ENCODE results near the gene METTL24. TPM values are rescaled to one million over a fixed set of nuclear protein-coding genes. Genes with fewer than 3 reads are reported as not detected.

Gene METTL24
- total and polyA plus RNA-seq, 2 donors (not counting 1 experiment from before 2014, with no cell fraction given) = 0.18 to 2.6 TPM

DNA sequence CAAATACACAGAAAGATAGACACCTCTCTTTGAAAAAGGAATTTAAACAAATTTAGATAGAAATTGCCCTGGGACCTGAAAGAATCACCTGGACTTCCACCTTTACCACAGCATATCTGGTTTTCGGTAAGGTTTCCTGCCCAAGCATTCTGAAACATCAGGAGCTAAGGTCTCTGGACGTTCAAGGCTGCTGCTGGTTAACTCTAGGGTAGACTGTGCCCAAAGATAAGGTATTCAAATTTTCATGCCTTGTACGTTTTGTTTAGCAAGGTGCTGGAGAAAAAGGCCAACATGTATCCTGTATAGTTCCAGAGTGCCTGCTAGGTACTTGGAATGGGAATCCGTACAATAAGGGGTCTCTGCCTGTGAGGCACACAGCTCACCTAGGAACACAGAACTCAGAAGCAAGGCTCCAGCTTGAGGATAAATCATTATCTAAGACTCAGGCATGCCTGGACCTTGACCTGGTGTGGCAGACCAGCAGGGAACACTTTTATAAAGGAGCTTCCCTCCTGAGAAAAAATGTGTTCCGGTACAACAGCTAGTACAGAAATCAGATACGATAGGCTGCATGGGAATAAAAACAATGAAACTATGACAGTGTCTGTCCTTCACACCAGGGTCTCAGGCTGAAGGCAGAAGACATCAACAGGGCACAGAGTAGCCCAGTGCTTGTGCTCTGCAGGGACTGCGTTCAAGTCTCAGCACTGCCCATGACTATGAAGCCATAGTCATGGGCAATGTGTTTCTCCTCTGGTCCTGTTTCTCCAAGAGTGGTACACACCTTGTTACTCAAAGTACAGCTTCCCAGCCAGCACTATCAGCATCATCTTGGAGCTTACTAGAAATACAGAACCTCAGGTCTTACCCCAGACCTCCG lies 70.4 kb downstream of the METTL24 start:
- TF ChIP-seq, protein P1, sequence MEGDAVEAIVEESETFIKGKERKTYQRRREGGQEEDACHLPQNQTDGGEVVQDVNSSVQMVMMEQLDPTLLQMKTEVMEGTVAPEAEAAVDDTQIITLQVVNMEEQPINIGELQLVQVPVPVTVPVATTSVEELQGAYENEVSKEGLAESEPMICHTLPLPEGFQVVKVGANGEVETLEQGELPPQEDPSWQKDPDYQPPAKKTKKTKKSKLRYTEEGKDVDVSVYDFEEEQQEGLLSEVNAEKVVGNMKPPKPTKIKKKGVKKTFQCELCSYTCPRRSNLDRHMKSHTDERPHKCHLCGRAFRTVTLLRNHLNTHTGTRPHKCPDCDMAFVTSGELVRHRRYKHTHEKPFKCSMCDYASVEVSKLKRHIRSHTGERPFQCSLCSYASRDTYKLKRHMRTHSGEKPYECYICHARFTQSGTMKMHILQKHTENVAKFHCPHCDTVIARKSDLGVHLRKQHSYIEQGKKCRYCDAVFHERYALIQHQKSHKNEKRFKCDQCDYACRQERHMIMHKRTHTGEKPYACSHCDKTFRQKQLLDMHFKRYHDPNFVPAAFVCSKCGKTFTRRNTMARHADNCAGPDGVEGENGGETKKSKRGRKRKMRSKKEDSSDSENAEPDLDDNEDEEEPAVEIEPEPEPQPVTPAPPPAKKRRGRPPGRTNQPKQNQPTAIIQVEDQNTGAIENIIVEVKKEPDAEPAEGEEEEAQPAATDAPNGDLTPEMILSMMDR (conservative IDR thresholded peaks at IDR 0.05 in 1 of 2, IDR thresholded peaks at IDR 0.05 in 1 of 2; ENCODE audit: low read depth in 1 of 2, low read length in 2 of 2) = no peak
- TF ChIP-seq EZH2 (IDR thresholded peaks at IDR 0.05; ENCODE audit: low read length, missing control alignments) = no peak
- Histone ChIP-seq H3K36me3 (ENCODE audit: control insufficient read depth, insufficient read depth, low read length) (no peaks in the 10 kb centered on the region), H3K4me3 (replicated peaks in 1 of 4; ENCODE audit: control extremely low read depth in 1 of 4, insufficient read depth in 1 of 4, low read depth in 3 of 4, low read length in 4 of 4) (no peak overlapping the region), H4K20me1 (ENCODE audit: control insufficient read depth, extremely low read depth, insufficient read depth, low read length) (no peaks in the 10 kb centered on the region), H3K4me2 (ENCODE audit: extremely low read depth, insufficient read depth, low read length) (no peak overlapping the region), H3K4me1 (ENCODE audit: control insufficient read depth, extremely low read depth, insufficient read depth, low read length) (no peaks in the 10 kb centered on the region), H2AFZ (ENCODE audit: low read length) (no peak overlapping the region), H3K27me3 (ENCODE audit: control insufficient read depth, insufficient read depth, low read length) (no peaks in the 10 kb centered on the region), H3K9ac (ENCODE audit: insufficient read depth, low read length) (no peak overlapping the region), H3K79me2 (ENCODE audit: control insufficient read depth, insufficient read depth, low read length) (no peaks in the 10 kb centered on the region), H3K27ac (ENCODE audit: insufficient read depth, low read length) (no peak overlapping the region), H3K9me3 (ENCODE audit: control insufficient read depth, insufficient read depth, low read depth, low read length) (no peaks in the 10 kb centered on the region)
- DNase-seq (ENCODE audit: low read depth in 2 of 2) = no peak

DNA sequence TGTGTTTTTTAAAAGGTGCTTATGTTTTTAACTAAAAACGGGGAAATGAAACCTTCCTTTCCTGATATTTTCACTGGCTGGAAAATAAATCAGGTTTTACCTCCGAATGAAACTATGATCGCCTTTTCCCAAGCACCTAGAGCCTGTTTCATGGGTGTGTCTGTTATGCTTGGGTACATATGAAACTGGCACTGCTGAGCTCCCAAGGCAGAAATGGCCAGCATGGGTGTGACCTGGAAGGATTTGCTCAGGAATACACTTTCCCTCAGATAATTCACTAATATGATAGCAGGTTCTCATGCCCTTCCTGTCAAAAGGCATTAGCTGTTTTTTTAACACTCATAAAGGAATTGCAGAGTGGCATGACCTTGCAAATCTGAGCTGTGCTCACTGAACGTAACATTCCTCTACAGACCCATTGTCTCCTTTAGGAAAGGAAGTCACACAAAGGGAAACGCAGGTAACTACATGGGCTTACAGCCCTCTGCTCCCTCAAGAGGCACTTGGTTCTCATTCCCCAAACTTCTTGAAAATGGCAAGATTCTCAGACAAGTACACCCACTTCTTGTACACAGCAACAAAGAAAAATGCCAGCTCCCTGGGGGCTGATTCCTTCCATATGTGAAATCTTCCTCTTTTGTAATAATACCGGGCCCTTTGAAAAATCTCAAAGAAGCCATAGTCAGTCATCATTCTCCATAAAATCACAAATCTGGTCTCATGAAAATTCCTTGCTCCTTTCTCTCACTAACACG lies 72.7 kb downstream of the METTL24 start:
- DNase-seq (ENCODE audit: low read depth in 2 of 2) = no peak
- no peak overlapping the region for H3K27ac ChIP-seq (ENCODE audit: insufficient read depth, low read length)
- H3K27me3 ChIP-seq (ENCODE audit: control insufficient read depth, insufficient read depth, low read length) = no peaks in the 10 kb centered on the region
- H3K9me3 ChIP-seq (ENCODE audit: control insufficient read depth, insufficient read depth, low read depth, low read length) = no peaks in the 10 kb centered on the region
- no peaks in the 10 kb centered on the region for H4K20me1 ChIP-seq (ENCODE audit: control insufficient read depth, extremely low read depth, insufficient read depth, low read length)
- no peak overlapping the region for H3K9ac ChIP-seq (ENCODE audit: insufficient read depth, low read length)
- no peak overlapping the region for H2AFZ ChIP-seq (ENCODE audit: low read length)
- no peak for TF ChIP-seq EZH2 (IDR thresholded peaks at IDR 0.05; ENCODE audit: low read length, missing control alignments)
- TF ChIP-seq, protein P1 (conservative IDR thresholded peaks at IDR 0.05 in 1 of 2, IDR thresholded peaks at IDR 0.05 in 1 of 2; ENCODE audit: low read depth in 1 of 2, low read length in 2 of 2) = no peak
- no peak overlapping the region for H3K4me3 ChIP-seq (replicated peaks in 1 of 4; ENCODE audit: control extremely low read depth in 1 of 4, insufficient read depth in 1 of 4, low read depth in 3 of 4, low read length in 4 of 4)
- H3K79me2 ChIP-seq (ENCODE audit: control insufficient read depth, insufficient read depth, low read length) = no peaks in the 10 kb centered on the region
- H3K36me3 ChIP-seq (ENCODE audit: control insufficient read depth, insufficient read depth, low read length) = no peaks in the 10 kb centered on the region
- H3K4me1 ChIP-seq (ENCODE audit: control insufficient read depth, extremely low read depth, insufficient read depth, low read length) = no peaks in the 10 kb centered on the region
- H3K4me2 ChIP-seq (ENCODE audit: extremely low read depth, insufficient read depth, low read length) = no peak overlapping the region

DNA sequence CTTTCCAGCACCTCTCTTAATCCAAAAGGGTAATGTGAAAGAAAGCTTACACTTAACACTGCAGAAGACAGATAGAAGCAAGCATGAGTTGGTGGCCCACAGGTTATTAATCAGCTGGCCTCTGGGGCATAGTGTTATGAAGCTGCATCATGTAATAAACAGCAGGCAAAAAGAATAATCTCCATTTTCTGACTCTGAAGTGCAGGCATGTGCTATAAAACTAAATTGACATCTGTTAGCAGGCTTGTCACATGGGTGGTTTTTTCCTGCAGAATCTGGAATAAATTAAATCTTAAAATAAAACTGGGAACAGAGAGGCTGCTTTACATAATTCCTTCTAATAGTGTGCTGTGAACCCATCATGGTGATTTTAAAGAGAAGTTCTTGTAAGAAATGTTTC lies 73.3 kb downstream of the METTL24 start:
- H3K9ac ChIP-seq (ENCODE audit: insufficient read depth, low read length) = no peak overlapping the region
- no peaks in the 10 kb centered on the region for H3K79me2 ChIP-seq (ENCODE audit: control insufficient read depth, insufficient read depth, low read length)
- no peak for DNase-seq (ENCODE audit: low read depth in 2 of 2)
- no peak overlapping the region for H2AFZ ChIP-seq (ENCODE audit: low read length)
- H3K27ac ChIP-seq (ENCODE audit: insufficient read depth, low read length) = no peak overlapping the region
- TF ChIP-seq, protein P1 (conservative IDR thresholded peaks at IDR 0.05 in 1 of 2, IDR thresholded peaks at IDR 0.05 in 1 of 2; ENCODE audit: low read depth in 1 of 2, low read length in 2 of 2) = no peak
- no peaks in the 10 kb centered on the region for H3K27me3 ChIP-seq (ENCODE audit: control insufficient read depth, insufficient read depth, low read length)
- H4K20me1 ChIP-seq (ENCODE audit: control insufficient read depth, extremely low read depth, insufficient read depth, low read length) = no peaks in the 10 kb centered on the region
- H3K9me3 ChIP-seq (ENCODE audit: control insufficient read depth, insufficient read depth, low read depth, low read length) = no peaks in the 10 kb centered on the region
- H3K4me1 ChIP-seq (ENCODE audit: control insufficient read depth, extremely low read depth, insufficient read depth, low read length) = no peaks in the 10 kb centered on the region
- no peak overlapping the region for H3K4me2 ChIP-seq (ENCODE audit: extremely low read depth, insufficient read depth, low read length)
- H3K4me3 ChIP-seq (replicated peaks in 1 of 4; ENCODE audit: control extremely low read depth in 1 of 4, insufficient read depth in 1 of 4, low read depth in 3 of 4, low read length in 4 of 4) = no peak overlapping the region
- no peaks in the 10 kb centered on the region for H3K36me3 ChIP-seq (ENCODE audit: control insufficient read depth, insufficient read depth, low read length)

Data from fibroblast of lung (primary cell).